Amniotic stem cell (primary cell): Measurements from ENCODE around the gene CNGA1.

Experiments used
- DNase-seq: peaks from one replicate; lab custom pipeline; 2025; lab: John Stamatoyannopoulos, UW

The CNGA1 gene

GRCh38 chr4:48016141-48017107, at the start of gene CNGA1, which contains the start of gene NIPAL1:
CNGA1 (minus strand) TSS chr4:48016681; CDS start chr4:47952689, 63,992 bp downstream.
NIPAL1 (plus strand) TSS chr4:48016772; CDS start chr4:48016840, 68 bp downstream.
- DNase-seq, result peak; percentile 45

GRCh38 chr4:48065587-48066052, 49.1 kb upstream of the CNGA1 start:
- DNase-seq, result no peak

- DNase-seq, result no peak
These were observed 47.9 kb upstream of the CNGA1 start for GRCh38 chr4:48064349-48064748.

DNA sequence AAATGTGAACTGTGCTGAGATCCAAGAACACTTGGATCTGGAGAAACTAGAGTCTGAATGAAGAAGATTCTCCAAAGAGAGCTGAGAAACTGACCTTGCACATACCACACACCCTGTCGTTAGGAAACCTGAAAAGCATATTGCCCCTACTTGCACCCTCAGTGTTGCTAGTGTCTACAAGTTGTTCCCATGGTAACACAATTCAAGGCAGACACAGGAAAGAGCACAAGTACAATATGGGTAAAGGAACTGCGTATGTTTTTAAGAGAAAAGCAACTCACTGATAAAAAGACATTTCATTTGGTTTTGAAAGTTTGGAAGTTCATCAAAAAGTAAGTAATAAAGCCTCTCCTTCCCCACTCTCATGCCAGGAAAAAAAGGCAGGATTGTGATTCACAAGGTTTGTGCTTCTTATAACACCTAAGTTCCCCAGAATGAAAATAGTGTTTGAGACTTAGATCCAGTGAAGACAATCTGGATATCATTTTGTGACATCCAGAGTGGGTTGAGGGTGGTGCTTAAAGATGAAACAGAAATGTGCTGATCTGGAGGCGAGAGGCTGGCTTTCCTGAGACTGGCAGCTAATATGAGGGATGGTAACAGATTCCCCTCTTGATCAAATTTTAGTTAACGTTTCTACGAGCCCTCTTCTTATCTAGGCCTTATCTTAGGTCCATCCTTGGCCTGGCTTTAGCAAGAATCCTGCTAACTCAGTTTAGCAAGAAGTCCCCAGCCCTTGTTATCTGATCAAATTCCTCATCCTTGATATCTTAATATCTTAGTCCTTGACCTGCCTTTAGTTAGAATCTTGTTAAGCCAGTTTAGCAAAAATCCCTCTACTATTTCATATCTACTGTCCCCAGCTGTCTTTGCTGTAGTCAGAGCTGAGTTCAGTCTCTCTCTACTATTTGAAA, 42.4 kb upstream of the CNGA1 start:
- no peak for DNase-seq

DNA sequence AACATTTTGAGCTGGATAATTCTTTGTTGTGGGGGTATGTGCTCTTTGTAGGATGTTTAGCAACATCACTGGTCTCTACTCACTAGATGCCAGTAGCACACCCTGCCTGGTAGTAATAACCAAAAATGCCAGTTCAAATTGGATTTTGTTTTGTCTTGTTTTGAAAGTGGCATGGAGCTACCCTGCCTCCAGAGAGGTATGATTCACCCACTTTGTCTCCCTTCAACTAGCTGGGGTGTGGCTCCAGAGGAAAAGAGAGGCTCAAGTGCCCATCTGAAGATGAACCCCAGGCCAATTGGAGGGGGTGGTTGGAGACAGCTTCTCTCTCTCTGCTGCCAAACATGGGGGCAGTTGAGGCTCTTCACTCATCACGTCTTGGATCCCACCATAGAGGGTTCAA, 34.6 kb upstream of the CNGA1 start:
- no peak for DNase-seq

- DNase-seq, result no peak
These were observed 33.0 kb upstream of the CNGA1 start for GRCh38 chr4:48049483-48049882.

DNA sequence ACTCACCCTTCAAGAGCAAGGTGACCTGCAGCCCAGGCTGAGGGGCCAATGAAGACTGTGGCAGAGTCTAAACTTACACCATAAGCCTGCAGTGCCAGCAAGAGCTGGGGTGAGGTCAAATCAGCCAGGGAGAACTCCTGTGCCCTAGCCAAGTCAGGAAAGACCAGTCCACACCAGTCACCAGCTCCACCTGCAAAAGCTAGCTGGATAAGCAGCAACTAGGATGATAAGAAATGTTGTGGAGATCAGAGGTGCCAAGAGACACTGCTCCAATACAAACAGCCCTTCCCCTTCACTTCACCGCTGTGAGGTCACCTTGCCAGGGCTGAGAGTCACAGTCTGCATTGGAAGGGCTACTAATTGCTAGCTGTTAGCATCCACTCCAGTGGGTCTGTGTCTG, 31.4 kb upstream of the CNGA1 start:
- DNase-seq, result no peak

- DNase-seq, result no peak
These were observed 31.0 kb upstream of the CNGA1 start for GRCh38 chr4:48047421-48047844.

GRCh38 chr4:48046059-48046458, 29.6 kb upstream of the CNGA1 start:
- no peak for DNase-seq

DNA sequence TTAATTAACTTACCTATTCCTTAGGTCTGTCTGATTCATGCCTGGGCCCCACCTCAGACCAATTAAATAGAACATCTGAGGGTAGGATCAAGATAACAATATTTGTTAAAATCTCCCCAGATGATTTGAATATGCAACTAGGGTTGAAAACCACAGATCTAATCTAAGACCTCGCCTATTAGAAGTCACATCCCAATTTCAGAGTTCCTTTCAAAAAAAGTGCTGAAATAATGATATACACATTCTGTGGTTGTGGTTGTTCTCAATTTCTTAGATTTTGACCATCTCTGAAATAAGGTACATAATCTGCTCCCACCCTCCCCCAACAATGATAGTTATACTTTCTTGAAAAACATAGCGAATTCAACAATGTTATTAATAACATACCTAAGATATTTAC, 27.8 kb upstream of the CNGA1 start:
- DNase-seq, result no peak

DNA sequence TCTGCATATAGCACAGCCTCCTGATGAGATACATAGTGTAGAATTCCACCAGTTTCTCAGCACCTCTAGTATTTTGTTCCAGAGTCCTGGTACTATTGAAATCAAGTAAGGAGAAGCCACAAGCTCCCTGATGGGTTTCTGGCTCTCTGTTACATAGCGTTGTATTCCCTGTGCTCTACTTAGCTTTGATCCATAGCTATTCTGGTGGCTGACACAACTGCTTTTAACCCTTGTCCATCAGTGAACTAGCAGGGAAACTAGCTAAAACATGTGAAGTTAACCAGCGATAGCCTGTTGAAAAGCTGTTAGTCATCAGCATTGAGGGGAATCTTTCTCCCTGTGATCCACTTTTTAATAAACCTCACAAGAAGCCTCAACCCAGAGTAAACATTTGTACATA, 27.0 kb upstream of the CNGA1 start:
- no peak for DNase-seq

DNA sequence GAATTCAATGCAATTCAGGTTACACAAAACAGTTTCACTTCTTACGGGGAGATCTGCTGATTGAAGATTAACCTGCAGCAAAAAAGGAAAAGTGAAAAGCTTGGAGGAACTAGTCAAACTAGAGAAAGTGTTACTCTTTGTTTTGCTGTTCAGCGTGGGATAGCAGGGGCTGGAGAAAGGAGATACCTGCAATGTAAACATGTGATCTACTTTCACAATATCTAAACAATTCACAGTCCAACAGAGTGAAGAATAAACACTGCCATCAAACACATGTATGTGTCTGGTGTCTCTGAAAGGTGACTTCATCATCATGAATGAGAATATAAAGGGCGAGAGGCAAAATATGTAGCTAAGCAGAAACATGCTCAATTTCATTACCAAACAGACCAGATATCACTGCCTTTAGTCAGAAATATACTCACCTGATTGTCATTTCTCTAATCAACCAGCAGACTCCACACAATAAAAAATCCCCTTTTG, 26.5 kb upstream of the CNGA1 start:
- DNase-seq, result no peak

DNA sequence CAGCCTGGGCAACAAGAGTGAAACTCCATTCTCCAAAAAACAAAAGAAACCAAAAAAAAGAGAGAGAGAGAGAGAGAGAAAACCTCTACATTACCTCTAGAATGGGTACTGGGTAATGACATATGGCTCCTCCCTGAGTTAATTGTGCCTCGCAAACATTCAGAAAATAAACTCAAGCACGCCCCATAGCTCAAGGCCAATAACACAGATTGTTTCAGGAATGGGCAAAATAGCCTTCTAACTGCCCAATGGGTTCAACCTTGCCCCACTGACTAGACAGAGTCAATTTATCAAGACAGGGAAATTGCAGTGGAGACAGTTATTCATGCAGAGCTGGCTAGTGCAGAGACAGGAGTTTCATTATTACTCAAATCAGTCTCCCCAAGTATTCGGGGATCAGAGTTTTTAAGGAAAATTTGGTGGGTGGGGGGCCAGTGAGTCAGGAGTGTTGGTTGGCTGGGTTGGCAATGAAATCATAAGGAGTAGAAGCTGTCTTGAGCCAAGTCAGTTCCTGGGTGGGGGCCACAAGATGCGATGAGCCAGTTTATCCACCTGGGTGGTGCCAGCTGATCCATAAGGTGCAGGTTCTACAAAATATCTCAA, 25.2 kb upstream of the CNGA1 start:
- DNase-seq, result no peak

DNA sequence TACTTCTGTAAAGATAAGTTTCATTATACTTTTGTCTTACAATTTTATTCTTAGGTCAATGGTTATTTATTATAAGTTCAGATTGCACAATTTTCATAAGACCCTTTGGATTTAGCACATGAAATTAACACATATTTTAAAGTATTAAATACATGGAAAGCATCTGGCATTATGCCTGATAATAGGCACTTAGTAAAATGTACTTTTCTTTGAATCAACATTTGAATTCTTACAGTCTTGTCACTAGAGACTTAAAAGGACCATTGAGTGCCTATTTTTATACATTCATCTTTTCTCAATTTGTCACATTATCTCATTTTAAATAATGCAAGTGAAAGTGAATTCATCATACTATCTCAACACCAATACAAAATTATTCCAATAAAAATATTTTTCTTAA, 23.1 kb upstream of the CNGA1 start:
- no peak for DNase-seq

DNA sequence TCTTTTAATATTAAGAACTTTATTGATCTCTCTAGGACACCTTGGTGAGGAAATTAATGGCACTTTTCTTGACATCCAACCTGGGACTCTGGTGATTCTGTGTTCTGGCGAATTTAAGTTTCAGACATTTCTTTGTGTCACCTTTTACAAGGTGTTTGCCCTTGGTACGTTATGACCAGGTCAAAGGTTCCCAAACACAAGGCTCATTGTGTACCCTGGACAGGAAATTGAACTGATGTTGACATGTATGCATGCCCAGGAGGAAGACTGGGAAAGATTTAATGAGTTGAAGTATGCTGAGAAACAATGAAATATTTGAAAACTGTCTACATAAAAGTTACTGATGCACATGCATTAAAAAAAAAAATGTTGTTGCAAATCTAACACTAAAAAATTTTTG, 22.2 kb upstream of the CNGA1 start:
- no peak for DNase-seq

- DNase-seq, result no peak
These were observed 20.6 kb upstream of the CNGA1 start for GRCh38 chr4:48037117-48037462.

DNA sequence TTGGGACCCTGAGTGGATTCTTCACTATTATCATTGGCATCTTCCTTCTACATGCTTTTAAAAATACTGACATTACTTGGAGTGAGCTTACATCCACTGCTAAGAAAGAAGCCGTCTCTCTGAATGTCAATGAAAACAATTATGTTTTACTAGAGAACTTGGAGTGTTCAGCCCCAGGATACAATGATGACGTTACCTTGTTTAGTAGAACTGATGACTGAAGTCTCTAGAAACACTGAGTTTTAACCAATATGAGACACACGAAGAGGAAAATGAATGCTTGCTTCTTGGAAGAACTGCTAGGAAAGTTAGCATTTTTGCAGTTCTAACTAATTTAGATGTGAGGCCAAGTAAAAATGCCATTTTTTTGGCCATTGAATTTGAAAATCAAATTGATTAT, 19.5 kb upstream of the CNGA1 start:
- no peak for DNase-seq

GRCh38 chr4:48033825-48034413, 17.4 kb upstream of the CNGA1 start:
- no peak for DNase-seq

DNA sequence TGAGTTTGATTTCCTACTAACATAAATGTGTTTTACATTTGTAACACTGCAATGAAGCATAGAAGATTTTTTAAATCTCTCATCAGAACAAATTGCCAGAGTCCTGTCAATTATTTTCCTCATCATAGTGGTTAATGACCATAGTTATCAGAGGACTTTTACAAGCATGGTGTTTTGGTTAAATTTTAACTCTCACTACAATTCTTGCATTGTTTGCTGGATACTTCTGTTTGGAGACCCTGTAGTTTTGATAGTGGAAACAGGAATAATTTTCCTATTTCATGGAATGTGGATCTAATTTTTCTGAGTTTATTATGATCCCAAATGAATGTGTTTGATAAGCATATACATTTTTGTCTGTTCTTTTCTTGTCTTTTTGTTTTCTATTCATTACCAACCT, 16.9 kb upstream of the CNGA1 start:
- no peak for DNase-seq

- no peak for DNase-seq
These were observed 16.2 kb upstream of the CNGA1 start for GRCh38 chr4:48032721-48033120.

- no peak for DNase-seq
These were observed 15.5 kb upstream of the CNGA1 start for GRCh38 chr4:48031802-48032525.
